Ammon's horn (tissue), 1 donor: ENCODE data around the gene SPN.
A peak's percentile ranks its signal among the peaks of the same experiment; 100 is the strongest.
"Not testable (repeated sequence)": the region's sequence is repeated elsewhere in the genome, so short reads cannot be mapped to it uniquely, and the experiment has no call there.

Experiments used
- DNase-seq: peaks from one replicate; pipeline ENCODE4 v3.0.0-alpha.2; 2016; ENCODE audit warnings: low spot score

Gene SPN

DNA sequence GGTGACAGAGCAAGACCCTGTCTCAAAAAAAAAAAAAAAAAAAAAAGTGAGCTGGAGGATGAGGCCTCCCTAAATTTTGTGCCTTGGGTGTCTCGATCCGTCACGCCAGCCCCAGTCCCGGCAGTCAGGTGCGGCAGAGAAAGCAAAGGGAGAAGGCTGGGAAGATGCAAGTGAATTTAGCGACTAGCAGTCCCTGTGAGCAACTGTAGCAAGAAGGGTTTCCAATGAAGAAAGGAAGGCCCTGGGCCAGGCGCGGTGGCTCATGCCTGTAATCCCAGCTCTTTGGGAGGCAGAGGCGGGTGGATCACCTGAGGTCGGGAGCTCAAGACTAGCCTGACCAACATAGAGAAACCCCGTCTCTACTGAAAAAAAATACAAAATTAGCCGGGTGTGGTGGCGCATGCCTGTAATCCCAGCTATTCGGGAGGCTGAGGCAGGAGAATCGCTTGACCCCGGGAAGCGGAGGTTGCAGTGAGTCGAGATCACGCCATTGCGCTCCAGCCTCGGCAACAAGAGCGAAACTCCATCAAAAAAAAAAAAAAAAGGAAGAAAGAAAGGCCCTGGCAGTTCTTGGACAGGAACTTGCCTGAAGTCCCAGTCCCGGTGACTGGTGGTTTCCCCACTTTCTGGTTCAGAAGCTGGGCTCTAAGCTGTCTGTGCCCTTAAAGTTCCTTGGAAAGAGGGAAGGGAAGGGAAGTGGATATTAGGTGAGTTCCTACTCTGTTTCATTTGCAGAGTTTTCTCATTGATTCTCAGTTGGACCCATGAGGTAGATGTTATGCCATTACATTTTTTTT lies 14.1 kb downstream of the SPN start:
- DNase-seq: no peak

DNA sequence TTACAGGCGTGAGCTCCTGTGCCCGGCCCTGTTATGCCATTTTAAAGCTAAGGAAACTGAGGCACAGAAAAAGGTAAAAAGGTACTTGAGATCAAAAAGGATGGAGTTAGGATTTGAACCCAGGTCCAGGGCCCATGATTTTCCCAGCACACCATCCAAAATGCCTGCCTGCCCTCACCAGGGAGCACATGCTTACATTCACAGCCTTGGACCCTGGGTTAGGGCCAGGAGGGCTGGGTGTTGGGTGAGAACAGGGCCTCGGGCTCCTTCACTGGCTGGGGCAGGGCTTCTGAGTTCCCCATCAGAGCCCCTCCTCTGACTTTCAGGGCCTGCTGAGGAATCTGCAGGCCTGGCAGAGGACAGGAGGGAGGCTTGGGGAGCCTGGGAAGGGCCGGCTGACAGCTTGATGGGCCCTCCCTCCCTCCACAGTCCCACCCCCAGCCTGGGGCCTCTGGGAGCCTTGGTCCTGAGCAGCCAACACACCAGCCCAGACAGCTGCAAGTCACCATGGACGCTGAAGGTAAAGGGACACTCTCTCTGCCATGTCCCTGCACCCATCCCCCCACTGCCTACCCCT lies 15.7 kb downstream of the SPN start, which contains the start of gene QPRT:
TSS of gene QPRT (plus strand) at position 490 of the 577 bp plus-strand sequence. CDS start at position 508, 18 bp downstream.
- peak; percentile 47 for DNase-seq

DNA sequence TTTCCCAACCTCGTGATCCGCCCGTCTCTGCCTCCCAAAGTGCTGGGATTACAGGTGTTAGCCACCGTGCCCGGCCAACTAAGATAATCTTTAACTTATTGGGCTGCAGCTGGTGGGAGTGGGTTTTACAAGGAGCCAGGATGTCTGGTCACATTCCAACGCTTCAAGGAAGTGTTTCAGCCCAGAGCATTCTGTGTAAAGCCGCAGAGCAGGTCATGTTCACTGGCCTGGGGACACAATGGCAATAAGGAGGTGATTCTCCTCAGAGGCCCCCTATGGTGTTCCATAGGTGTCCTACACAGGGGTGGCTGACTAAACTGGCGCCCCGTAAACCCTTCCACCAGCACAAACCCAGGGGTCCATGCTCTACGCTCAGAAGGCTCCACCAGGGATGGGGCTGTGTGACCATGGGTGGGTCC lies 17.1 kb downstream of the SPN start:
- no peak for DNase-seq

DNA sequence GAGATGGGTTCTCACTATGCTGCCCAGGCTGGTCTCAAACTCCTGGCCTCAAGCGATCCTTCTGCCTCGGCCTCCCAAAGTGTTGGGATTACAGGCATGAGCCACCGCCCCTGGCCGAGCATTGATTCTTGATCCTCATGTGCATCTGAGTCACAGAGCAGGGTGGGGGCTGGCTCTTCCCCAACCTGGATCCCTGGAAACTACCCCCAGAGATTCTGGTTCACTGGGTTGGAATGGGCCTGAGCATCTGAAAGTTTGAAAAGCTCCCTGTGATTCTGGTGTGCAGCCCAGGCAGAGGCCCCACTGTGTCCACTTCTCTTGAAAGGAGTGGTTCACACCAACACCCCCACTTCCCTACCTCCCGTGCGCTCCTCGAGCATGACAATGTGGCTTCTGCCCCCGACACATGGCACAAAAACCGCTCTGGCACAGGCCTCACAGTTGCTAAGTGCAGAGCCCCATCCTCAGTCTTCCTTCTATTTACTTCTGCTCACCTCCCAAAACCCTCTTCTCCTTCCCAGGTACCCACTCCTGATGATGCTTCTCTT lies 20.6 kb downstream of the SPN start:
- DNase-seq: no peak

DNA sequence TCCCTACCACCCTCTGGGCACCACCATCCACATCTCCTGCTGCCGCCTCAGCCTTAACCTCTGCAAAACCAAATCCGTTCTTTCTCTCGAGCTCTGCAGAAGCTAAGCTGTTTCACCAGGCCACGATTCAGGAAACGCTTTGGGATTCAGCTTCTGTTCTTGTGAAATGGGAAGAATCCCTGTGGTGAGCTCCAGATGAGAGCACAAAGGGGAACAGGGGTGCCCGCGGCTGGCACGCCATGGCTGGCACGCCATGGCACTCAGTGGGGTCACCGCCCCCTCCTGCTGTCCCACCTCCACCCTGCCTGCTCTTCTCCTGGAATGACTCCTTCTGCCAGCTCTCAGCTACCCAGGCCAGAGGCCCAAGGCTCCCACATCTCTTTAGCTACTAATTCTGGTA lies 21.6 kb downstream of the SPN start:
- DNase-seq: no peak

DNA sequence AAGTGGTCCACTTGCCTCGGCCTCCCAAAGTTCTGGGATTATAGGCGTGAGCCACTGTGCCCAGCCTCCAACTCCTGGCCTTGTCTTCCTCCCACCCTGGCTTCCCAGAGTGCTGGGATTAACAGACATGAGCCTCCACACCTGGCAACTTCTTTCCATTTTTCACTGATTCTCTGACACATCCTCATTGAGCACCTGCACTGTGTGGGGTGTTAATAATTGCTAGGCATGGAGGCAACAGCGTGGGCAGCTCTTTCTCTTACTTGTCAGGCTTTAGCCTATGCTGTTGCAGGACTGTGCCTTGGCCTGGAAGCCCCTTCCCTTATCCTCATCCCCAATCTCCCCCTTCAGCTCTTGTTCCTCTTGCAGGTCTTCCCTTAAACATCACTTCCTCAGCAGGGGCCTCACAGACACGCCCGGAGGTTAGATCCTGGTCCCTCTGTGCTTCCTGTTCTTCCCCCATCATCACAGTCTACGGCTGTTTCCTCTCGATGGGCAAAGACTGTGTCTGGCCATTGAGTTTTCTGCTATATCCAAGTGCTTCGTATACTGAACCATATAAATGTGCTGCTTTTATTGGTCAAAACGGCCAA lies 23.8 kb downstream of the SPN start:
- no peak for DNase-seq

DNA sequence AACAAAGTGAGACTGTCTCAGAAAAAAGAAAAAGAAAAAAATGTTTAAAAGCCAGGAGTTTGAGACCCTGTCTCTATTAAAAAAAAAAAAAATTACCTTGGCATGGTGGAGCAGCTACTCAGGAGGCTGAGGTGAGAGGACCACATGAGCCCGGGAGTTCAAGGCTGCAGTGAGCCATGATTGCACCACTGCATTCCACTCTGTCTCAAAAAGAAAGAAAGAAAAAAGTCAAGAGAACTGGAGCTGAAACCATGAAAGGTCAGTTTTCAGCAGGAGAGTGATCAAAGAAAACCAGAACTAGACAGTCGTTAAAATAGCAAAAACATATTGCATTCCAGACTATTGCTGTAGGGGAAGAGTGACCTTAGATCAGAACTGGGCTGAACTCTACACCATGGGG lies 24.7 kb downstream of the SPN start:
- DNase-seq: no peak

DNA sequence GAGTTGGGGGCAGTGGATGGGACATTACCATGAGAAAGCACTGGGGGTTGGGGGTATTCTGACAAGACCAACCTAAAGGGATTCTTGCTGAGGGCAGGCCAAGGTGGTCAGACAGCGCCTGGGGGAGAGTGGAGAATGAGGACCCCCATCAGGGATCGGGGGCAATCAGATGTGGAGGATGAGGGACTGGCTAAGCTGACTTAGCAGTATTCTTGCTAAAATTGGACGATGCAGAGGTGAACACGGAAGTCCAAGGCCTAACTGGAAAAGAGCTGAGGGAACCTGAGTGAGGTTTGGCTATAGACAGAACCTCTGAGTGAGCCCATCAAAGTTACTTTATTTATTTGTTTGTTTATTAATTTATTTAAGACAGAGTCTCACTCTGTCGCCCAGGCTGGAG lies 25.1 kb downstream of the SPN start:
- DNase-seq: no peak

DNA sequence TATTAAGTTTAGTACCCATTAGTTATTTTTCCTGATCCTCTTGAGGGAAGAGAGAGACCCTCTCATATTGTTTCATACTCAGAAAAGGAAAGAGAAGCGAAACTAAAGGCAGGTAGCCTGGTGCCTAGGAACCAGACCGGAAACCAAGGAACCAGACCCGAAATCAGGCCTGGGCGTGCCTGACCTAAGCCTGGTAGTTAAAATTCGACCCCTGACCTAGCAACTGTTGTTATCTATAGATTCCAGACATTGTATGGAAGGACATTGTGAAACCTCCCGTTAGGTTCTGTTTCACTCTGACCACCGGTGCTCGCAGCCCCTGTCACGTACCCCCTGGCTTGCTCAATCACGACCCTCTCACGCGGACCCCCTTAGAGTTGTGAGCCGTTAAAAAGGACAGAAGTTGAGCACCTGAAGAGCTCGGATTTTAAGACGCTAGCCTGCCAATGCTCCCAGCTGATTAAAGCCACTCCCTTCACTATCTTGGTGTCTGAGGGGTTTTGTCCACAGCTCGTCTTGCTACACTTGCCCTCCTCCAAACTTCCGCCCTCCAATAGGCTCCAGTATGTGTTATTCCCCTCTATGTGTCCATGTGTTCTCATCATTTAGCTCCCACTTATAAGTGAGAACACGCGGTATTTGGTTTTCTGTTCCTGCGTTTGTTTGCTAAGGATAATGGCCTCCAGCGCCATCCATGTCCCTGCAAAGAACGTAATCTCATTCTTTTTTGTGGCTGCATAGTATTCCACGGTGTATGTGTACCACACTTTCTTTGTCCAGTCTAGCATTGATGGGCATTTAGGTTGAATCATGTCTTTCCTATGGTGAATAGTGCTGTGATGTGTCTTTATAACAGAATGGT lies 26.7 kb downstream of the SPN start:
- DNase-seq: not testable (repeated sequence)

DNA sequence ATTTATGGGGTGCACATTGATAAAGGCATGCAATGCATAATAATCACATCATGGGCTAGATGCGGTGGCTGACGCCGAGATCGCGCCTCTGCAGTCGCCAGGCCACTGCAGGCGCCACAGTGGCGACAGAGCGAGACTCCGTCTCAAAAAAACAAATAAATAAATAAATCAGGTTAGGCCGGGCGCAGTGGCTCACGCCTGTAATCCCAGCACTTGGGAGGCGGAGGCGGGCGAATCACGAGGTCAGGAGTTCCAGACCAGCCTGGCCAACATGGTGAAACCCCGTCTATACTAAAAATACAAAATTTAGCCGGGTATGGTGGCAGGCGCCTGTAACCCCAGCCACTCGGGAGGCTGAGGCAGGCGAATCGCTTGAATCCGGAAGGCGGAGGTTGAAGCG lies 29.6 kb downstream of the SPN start:
- not testable (repeated sequence) for DNase-seq

DNA sequence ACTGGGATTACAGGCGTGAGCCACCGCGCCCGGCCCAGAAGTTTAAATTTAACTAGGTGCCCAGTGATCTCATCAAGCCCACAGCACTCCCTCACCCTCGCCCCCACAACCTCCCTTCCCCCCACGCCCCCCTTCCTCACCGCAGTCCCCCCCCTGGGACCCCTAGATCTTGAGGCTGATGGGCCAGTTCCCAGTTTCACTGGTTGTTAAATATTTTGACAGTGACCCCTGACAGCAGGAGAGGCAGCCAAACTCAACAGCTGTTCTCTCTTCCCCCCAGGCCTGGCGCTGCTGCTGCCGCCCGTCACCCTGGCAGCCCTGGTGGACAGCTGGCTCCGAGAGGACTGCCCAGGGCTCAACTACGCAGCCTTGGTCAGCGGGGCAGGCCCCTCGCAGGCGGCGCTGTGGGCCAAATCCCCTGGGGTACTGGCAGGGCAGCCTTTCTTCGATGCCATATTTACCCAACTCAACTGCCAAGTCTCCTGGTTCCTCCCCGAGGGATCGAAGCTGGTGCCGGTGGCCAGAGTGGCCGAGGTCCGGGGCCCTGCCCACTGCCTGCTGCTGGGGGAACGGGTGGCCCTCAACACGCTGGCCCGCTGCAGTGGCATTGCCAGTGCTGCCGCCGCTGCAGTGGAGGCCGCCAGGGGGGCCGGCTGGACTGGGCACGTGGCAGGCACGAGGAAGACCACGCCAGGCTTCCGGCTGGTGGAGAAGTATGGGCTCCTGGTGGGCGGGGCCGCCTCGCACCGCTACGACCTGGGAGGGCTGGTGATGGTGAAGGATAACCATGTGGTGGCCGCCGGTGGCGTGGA lies 31.5 kb downstream of the SPN start:
- no peak for DNase-seq

DNA sequence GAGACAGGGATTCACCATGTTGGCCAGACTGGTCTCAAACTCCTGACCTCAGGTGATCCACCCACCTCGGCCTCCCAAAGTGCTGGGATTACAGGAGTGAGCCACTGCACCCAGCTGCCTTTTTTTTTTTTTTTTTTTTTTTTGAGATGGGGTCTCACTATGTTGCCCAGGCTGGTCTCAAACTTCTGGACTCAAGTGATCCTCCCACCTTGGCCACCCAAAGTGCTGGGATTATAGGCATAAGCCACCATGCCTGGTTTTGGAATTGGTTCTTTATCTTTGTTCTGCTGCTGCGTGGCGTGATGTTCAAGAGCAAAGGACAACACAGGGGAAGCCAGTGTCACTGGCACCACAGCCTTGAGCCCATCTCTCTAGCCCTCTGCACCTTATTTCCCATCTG lies 32.6 kb downstream of the SPN start:
- DNase-seq: not testable (repeated sequence)

DNA sequence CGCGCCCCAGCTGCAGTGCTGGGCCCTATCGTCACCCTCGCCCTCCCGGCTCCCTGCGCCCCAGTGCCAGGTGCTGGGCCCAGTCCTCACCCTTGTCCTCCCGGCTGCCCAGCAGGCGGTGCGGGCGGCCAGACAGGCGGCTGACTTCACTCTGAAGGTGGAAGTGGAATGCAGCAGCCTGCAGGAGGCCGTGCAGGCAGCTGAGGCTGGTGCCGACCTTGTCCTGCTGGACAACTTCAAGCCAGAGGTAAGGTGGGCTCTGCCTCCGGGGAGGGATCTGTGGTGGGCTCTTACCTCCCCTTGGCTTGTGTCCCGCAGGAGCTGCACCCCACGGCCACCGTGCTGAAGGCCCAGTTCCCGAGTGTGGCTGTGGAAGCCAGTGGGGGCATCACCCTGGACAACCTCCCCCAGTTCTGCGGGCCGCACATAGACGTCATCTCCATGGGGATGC lies 33.9 kb downstream of the SPN start:
- no peak for DNase-seq

DNA sequence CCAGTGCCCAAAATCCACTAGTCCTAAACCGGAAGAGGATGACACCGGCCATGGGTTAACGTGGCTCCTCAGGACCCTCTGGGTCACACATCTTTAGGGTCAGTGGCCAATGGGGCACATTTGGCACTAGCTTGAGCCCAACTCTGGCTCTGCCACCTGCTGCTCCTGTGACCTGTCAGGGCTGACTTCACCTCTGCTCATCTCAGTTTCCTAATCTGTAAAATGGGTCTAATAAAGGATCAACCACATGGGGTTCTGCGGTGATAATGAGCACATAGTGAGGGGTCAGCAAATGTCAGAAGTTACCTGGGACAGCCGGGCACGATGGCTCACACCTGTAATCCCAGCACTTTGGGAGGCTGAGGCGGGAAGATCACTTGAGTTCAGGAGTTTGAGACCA lies 34.3 kb downstream of the SPN start:
- no peak for DNase-seq

DNA sequence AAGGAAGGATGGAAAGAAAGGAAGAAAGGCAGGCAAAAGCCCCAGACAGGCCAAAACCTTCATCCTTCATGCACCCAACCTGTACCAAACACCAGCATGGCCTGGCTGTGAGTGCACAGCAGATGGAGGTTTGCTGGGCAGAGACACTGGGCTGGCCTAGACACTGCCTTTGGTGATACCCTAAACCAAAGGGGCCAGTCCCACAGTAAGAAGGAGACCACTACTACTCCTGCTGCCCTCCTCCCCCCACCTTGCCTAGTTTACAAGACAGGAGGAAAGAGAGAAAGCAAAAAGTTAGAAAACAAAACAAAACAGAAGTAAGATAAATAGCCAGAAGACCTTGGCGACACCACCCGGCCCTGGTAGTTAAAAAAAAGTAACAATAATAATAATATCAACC lies 35.0 kb downstream of the SPN start:
- DNase-seq: no peak

DNA sequence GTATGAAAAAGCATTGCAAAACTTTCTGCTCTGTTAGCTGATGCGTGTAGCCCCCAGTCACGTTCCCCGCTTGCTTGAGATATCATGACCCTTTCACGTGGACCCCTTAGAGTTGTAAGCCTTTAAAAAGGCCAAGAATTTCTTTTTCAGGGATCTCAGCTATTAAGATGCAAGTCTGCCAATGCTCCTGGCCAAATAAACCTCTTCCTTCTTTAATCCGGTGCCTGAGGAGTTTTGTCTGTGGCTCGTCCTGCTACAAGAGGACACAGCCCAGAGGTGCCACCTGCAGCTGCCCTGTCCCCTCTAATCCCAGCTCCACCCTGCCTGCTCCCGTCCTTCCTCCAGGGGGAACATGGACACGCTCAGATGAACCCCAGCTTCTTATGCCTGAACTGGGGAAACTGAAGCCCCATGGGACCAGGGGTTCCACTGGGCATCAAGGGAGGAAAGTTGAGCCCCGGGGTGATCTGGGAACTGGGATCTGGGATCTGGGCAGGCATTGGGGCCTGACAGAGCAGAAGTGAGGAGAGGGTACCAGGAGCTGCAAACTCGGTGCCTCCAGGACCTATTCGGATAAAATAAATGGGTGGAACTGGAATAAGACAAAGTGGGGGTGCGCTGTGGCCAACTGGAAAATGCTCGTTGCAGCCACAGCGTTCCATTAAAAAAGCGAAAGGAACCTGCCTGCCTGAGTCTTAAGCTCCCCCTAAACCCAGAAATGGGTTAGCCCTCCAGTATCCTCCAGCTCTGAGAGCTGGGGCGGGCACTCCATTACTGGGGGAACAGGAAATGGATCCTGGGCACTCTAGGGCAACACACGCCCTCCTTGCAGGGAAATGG lies 35.7 kb downstream of the SPN start:
- no peak for DNase-seq

DNA sequence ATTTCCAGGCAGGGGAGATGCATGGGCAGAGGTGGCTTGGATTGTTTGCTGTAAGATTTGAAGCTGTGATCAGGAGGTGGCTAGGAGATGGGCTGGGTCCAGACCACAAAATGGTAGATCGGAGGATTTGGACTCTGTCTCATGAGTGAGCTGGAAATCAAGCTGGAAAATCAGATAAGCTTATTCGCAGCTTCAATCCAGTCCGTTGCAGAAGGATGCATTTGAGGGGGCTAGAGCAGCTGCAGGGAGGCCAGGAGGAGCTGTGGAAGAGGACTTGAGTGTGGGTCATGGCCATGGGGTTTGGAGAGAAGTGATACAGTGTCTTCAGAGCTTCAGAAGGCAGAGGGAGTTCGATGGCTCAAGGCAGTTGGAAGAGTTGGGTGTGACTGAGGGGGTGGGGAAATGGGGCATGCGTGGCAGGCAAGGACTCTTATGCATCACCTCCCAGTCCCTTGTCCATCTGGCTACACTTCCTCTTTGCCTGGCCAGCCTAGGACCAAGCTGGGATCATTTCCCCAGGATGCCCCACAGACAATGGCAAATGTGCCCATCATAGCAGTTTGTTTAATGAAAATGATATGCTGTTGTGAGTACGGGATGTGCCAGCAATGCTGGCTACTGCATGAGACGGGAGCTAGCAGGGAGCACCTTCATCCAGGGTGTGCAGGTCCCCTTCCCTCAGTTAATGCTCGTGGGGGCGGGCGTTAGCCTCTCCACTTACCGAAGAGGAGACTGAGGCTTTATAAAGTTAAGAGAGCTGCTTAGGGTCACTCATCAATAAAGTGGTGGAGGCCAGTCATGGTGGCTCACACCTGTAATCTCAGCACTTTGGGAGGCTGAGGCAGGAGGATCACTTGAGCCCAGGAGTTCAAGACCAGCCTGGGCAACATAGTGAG lies 36.5 kb downstream of the SPN start:
- DNase-seq: no peak

DNA sequence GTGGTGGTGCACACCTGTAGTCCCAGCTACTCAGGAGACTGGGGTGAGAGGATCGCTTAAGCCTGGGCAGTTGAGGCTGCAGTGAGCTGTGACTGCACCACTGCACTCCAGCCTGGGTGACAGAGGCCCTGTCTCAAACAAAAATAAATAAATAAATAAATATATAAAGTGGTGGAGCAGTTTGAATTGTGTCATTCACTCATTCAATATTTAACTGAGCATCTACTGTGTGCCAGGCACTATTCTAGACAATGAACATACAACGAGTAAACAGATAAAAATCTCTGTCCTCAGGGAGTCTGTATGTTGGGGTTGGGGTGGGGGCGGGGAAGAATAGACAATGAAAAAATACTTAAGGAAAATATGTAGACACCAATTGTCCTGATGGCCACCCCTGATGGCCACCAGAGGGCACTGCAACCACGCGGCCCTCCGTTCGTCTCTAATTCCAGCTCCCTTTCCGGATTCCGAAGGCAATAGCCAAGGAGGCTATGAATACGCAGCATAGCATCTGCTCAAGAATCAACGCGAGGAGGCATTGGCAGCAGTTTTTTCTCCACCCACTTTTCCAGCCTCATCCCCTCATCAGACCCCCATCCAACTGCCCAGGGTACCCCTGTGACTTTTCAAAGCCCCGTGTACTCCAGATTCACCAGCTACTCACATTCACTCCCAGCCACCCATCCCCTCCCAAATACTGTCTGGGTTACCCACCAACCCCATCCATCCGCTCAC lies 37.4 kb downstream of the SPN start:
- DNase-seq: peak; percentile 72

DNA sequence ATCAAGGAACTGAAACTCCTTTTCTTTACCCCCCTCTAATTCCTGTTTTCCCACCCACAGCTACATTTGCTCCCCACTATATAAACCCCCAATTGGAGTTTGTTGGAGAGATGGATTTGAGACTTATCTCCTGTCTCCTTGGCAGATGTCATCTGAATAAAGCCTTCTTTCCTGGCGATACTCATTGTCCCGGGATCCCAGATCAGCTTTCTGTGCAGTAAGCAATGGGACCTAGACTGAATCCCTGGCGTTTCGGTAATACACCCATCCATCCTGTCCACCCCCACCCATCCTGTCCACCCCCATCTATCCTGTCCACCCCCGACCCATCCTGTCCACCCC lies 38.1 kb downstream of the SPN start:
- no peak for DNase-seq
